DND-41 (cell line): ENCODE measurements around the gene UCKL1.

Experiments
- EZH2 ChIP-seq: IDR thresholded peaks from 3 replicates; pipeline ENCODE4 v1.6.1; 2012; ENCODE audit warnings: borderline replicate concordance, low read depth, mild to moderate bottlenecking, moderate library complexity, low read length, inconsistent platforms; ENCODE audit not compliant: severe bottlenecking
- TF ChIP-seq, protein P1 (sequence below): IDR thresholded peaks from 2 replicates; pipeline ENCODE4 v1.5.1; 2012; ENCODE audit warnings: borderline replicate concordance, low read length, moderate library complexity, mild to moderate bottlenecking; ENCODE audit not compliant: poor library complexity, severe bottlenecking; ENCODE audit errors: extremely low read depth

GRCh38 chr20:63950701-63951397 is 5.4 kb downstream of the UCKL1 start:
- TF ChIP-seq, protein P1, sequence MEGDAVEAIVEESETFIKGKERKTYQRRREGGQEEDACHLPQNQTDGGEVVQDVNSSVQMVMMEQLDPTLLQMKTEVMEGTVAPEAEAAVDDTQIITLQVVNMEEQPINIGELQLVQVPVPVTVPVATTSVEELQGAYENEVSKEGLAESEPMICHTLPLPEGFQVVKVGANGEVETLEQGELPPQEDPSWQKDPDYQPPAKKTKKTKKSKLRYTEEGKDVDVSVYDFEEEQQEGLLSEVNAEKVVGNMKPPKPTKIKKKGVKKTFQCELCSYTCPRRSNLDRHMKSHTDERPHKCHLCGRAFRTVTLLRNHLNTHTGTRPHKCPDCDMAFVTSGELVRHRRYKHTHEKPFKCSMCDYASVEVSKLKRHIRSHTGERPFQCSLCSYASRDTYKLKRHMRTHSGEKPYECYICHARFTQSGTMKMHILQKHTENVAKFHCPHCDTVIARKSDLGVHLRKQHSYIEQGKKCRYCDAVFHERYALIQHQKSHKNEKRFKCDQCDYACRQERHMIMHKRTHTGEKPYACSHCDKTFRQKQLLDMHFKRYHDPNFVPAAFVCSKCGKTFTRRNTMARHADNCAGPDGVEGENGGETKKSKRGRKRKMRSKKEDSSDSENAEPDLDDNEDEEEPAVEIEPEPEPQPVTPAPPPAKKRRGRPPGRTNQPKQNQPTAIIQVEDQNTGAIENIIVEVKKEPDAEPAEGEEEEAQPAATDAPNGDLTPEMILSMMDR: no peak
- TF ChIP-seq EZH2: no peak
